ENCODE measurements around the gene MTUS2.

Gene MTUS2

GRCh38 chr13:28866932-28867331, 46.8 kb downstream of the MTUS2 start:
- no peak overlapping the region for H3K4me3 ChIP-seq (replicated peaks; ENCODE audit: low read depth, low read length)
- no peak for TF ChIP-seq CTCF (IDR thresholded peaks at IDR 0.05; ENCODE audit: low read depth, low read length, missing control alignments)
- no peak for DNase-seq (ENCODE audit: extremely low read depth, low read depth)

GRCh38 chr13:28867564-28867963, 47.4 kb downstream of the MTUS2 start:
- DNase-seq (ENCODE audit: extremely low read depth, low read depth), result no peak
- no peak overlapping the region for H3K4me3 ChIP-seq (replicated peaks; ENCODE audit: low read depth, low read length)
- TF ChIP-seq CTCF (IDR thresholded peaks at IDR 0.05; ENCODE audit: low read depth, low read length, missing control alignments), result no peak

- H3K4me3 ChIP-seq (replicated peaks; ENCODE audit: low read depth, low read length), result no peak overlapping the region
- DNase-seq (ENCODE audit: extremely low read depth, low read depth), result no peak
- no peak for TF ChIP-seq CTCF (IDR thresholded peaks at IDR 0.05; ENCODE audit: low read depth, low read length, missing control alignments)
Measured at GRCh38 chr13:28872427-28873176, 52.5 kb downstream of the MTUS2 start.

- H3K4me3 ChIP-seq (replicated peaks; ENCODE audit: low read depth, low read length), result no peak overlapping the region
- DNase-seq (ENCODE audit: extremely low read depth, low read depth), result no peak
- TF ChIP-seq CTCF (IDR thresholded peaks at IDR 0.05; ENCODE audit: low read depth, low read length, missing control alignments), result no peak
Measured at GRCh38 chr13:28875846-28876615, 55.9 kb downstream of the MTUS2 start.

- DNase-seq (ENCODE audit: extremely low read depth, low read depth), result no peak
- TF ChIP-seq CTCF (IDR thresholded peaks at IDR 0.05; ENCODE audit: low read depth, low read length, missing control alignments), result no peak
- H3K4me3 ChIP-seq (replicated peaks; ENCODE audit: low read depth, low read length), result no peak overlapping the region
Measured at GRCh38 chr13:28877408-28877807, 57.3 kb downstream of the MTUS2 start.

- H3K4me3 ChIP-seq (replicated peaks; ENCODE audit: low read depth, low read length), result no peak overlapping the region
- peak; percentile 9 for DNase-seq (ENCODE audit: extremely low read depth, low read depth)
- TF ChIP-seq CTCF (IDR thresholded peaks at IDR 0.05; ENCODE audit: low read depth, low read length, missing control alignments), result no peak
Measured at GRCh38 chr13:28885181-28885580, 65.0 kb downstream of the MTUS2 start.

All from HFF-Myc (cell line).